IMR-90 (cell line): ENCODE measurements around the gene TCF7L2. TPM values are rescaled to one million over a fixed set of nuclear protein-coding genes. Genes with fewer than 3 reads are reported as not detected.
"Not testable (repeated sequence)": the region's sequence is repeated elsewhere in the genome, so short reads cannot be mapped to it uniquely, and the experiment has no call there.

ENCODE experiments used
- ATAC-seq: fragments of 200-7000 bp; cut with Tn5 transposase; 2 replicates; pipeline ENCODE4 v1.9.1; 2020; ENCODE audit warnings: low read depth, mild to moderate bottlenecking, moderate library complexity
- BruUV-seq: library from RNA; stranded (reverse); fragments of 400-500 nt; replicated peaks from 2 replicates; lab custom pipeline; 2021; lab: Mats Ljungman, UMichigan
- CTCF ChIA-PET: fragments of 300-600 bp; formaldehyde crosslinking; extraction: SDS; loops from one replicate; lab custom pipeline; 2021; ENCODE audit warnings: antibody characterized with exemption; lab: Yijun Ruan, JAX
- POLR2A ChIA-PET: fragments of 300-600 bp; sonication (Branson Sonifier 250); formaldehyde crosslinking; loops from one replicate; lab custom pipeline; 2022; ENCODE audit warnings: antibody characterized with exemption; ENCODE audit not compliant: unreplicated experiment; lab: Charles Lee
- DNase-seq: peaks from one replicate; pipeline ENCODE4 v3.0.0; 2013
- H2AFZ ChIP-seq: replicated peaks from 2 replicates; pipeline ENCODE3; 2013; ENCODE audit warnings: low read length, mild to moderate bottlenecking; ENCODE audit not compliant: poor library complexity
- H2AK5ac ChIP-seq: 2 replicates; pipeline ENCODE4 v1.6.1; 2013; ENCODE audit warnings: low read depth, low read length, inconsistent platforms
- H2AK9ac ChIP-seq: replicated peaks from 2 replicates; pipeline ENCODE3; 2013; ENCODE audit warnings: mild to moderate bottlenecking, low read depth, low read length, moderate library complexity; ENCODE audit not compliant: poor library complexity
- H2BK120ac ChIP-seq: 2 replicates; pipeline ENCODE4 v1.6.1; 2013; ENCODE audit warnings: low read depth, low read length, inconsistent platforms
- H2BK15ac ChIP-seq: 3 replicates; pipeline ENCODE4 v1.6.1; 2013; ENCODE audit warnings: low read depth, low read length, inconsistent platforms
- H2BK20ac ChIP-seq: 2 replicates; pipeline ENCODE4 v1.6.1; 2013; ENCODE audit warnings: low read depth, mild to moderate bottlenecking, inconsistent platforms, low read length, moderate library complexity
- H2BK5ac ChIP-seq: 2 replicates; pipeline ENCODE4 v1.6.1; 2013; ENCODE audit warnings: mild to moderate bottlenecking, low read depth, low read length, inconsistent platforms; ENCODE audit not compliant: poor library complexity, severe bottlenecking
- H3K14ac ChIP-seq: replicated peaks from 2 replicates; pipeline ENCODE4 v1.6.1; 2013; ENCODE audit warnings: low read depth, low read length, inconsistent platforms
- H3K18ac ChIP-seq: 2 replicates; pipeline ENCODE4 v1.6.1; 2013; ENCODE audit warnings: low read depth, low read length, control low read depth
- H3K23ac ChIP-seq: 2 replicates; pipeline ENCODE4 v1.6.1; 2013; ENCODE audit warnings: low read depth, low read length, inconsistent platforms
- H3K27ac ChIP-seq: 2 replicates; pipeline ENCODE4 v1.5.1; 2013; ENCODE audit warnings: mild to moderate bottlenecking, control low read depth, low read length; ENCODE audit not compliant: insufficient read depth
- H3K27me3 ChIP-seq: 2 replicates; pipeline ENCODE4 v1.6.1; 2013; ENCODE audit warnings: low read length; ENCODE audit not compliant: control insufficient read depth, insufficient read depth
- H3K36me3 ChIP-seq: 2 replicates; pipeline ENCODE4 v1.6.1; 2013; ENCODE audit warnings: low read length, mixed read lengths; ENCODE audit not compliant: control insufficient read depth, insufficient read depth
- H3K4ac ChIP-seq: 2 replicates; pipeline ENCODE4 v1.6.1; 2013; ENCODE audit warnings: low read depth, low read length, inconsistent platforms
- H3K4me1 ChIP-seq: 2 replicates; pipeline ENCODE4 v1.6.1; 2013; ENCODE audit warnings: low read length, mixed read lengths; ENCODE audit not compliant: control insufficient read depth, insufficient read depth
- H3K4me2 ChIP-seq: 2 replicates; pipeline ENCODE4 v1.6.1; 2013; ENCODE audit warnings: low read depth, mild to moderate bottlenecking, control low read depth, low read length, moderate library complexity
- H3K4me3 ChIP-seq: 2 replicates; pipeline ENCODE4 v1.5.1; 2013; ENCODE audit warnings: low read depth, mild to moderate bottlenecking, control low read depth, low read length, moderate library complexity; ENCODE audit not compliant: insufficient read depth
- H3K56ac ChIP-seq: 2 replicates; pipeline ENCODE4 v1.6.1; 2013; ENCODE audit warnings: low read length, inconsistent platforms; ENCODE audit not compliant: insufficient read depth; ENCODE audit errors: extremely low read depth
- H3K79me1 ChIP-seq, 2 experiments: 2 replicates each; pipeline ENCODE4 v1.6.1; 2013; ENCODE audit warnings: low read length in 2 of 2, inconsistent platforms in 1 of 2, low read depth in 1 of 2
- H3K9ac ChIP-seq: 2 replicates; pipeline ENCODE4 v1.6.1; 2013; ENCODE audit warnings: low read depth, low read length, control low read depth
- H3K9me1 ChIP-seq: 2 replicates; pipeline ENCODE4 v1.6.1; 2013; ENCODE audit warnings: low read length, inconsistent platforms; ENCODE audit not compliant: insufficient read depth
- H3K9me3 ChIP-seq: 2 replicates; pipeline ENCODE4 v1.6.1; 2013; ENCODE audit warnings: low read length; ENCODE audit not compliant: control insufficient read depth, insufficient read depth
- H4K20me1 ChIP-seq: 2 replicates; pipeline ENCODE4 v1.6.1; 2013; ENCODE audit warnings: low read length, inconsistent platforms; ENCODE audit not compliant: insufficient read depth
- H4K5ac ChIP-seq: 2 replicates; pipeline ENCODE4 v1.6.1; 2013; ENCODE audit warnings: mild to moderate bottlenecking, low read depth, low read length, control low read depth
- H4K8ac ChIP-seq, 2 experiments: 2 replicates each; pipeline ENCODE4 v1.6.1; 2013; ENCODE audit warnings: low read depth in 2 of 2, low read length in 2 of 2, control low read depth in 1 of 2, inconsistent platforms in 1 of 2
- H4K91ac ChIP-seq: 2 replicates; pipeline ENCODE4 v1.6.1; 2013; ENCODE audit warnings: low read depth, low read length, inconsistent platforms; ENCODE audit not compliant: insufficient read depth
- WGBS, 2 experiments: methylation state at CpG; one replicate each; pipeline versions ENCODE4 v1.1.5 to v1.1.7; 2013; ENCODE audit warnings: missing lambda C conversion rate in 2 of 2; ENCODE audit not compliant: insufficient read length in 1 of 2; ENCODE audit errors: extremely low coverage in 2 of 2; 5-methylcytosine and 5-hydroxymethylcytosine counted together
- dilution Hi-C: fragments of 300-500 bp; cut with HindIII; formaldehyde crosslinking; loops from one replicate; pipeline ENCODE4 v1.14.3; 2018; ENCODE audit warnings: low sequenced_read_pairs; ENCODE audit not compliant: unreplicated experiment
- in situ Hi-C: fragments of 300-500 bp; cut with MboI; formaldehyde crosslinking; loops from 3 replicates; pipeline ENCODE4 v1.14.3; 2019; ENCODE audit warnings: low sequenced_read_pairs, inconsistent platforms, mixed read lengths
- intact Hi-C: fragments of 100-400 bp; cut with micrococcal nuclease; formaldehyde crosslinking; loops from 2 replicates; pipeline ENCODE4 v1.10.0; 2022
- polyA plus RNA-seq, 3 experiments: library from polyadenylated mRNA; depleted of rRNA; stranded (reverse); fragments of >200 nt; gene quantifications; 2 replicates each; pipeline ENCODE4 v1.2.3, GENCODE V29; 2012; ENCODE audit warnings: low replicate concordance in 1 of 3
- total RNA-seq: library from RNA; depleted of rRNA; stranded (reverse); fragments of >200 nt; gene quantifications from 2 replicates; pipeline ENCODE4 v1.2.3, GENCODE V29; 2012

TCF7L2 gene
- total and polyA plus RNA-seq, 2 of the 4 experiments (the other 2 are of a cell fraction) = 1.3 to 12.2 TPM

DNA sequence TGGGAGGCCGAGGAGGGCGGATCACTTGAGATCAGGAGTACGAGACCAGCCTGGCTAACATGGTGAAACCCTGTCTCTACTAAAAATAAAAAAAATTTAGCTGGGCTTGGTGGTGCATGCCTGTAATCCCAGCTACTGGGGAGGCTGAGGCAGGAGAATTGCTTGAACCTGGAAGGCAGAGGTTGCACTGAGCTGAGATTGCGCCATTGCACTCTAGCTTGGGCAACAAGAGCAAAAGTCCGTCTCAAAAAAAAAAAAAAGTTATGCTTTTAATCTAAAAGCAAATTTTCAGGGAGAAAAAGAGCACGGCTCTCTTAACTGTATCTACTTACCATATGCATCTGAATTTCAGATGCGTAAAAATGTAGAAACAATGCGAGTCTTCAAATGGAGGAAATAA lies 116.1 kb downstream of the TCF7L2 start:
- H3K23ac ChIP-seq, H4K5ac ChIP-seq, H3K36me3 ChIP-seq, H2BK120ac ChIP-seq, H3K9me3 ChIP-seq, ATAC-seq, H3K27me3 ChIP-seq, H3K14ac ChIP-seq, H3K4me3 ChIP-seq, intact Hi-C loops, in situ Hi-C loops, dilution Hi-C loops, H2AFZ ChIP-seq, H3K4me2 ChIP-seq, H3K18ac ChIP-seq, H2BK5ac ChIP-seq, H3K9ac ChIP-seq, H4K91ac ChIP-seq, H4K20me1 ChIP-seq, H3K4ac ChIP-seq, H2BK20ac ChIP-seq, H2BK15ac ChIP-seq, H2AK9ac ChIP-seq, BruUV-seq, H2AK5ac ChIP-seq, POLR2A ChIA-PET, H4K8ac ChIP-seq, H3K56ac ChIP-seq, DNase-seq, H3K27ac ChIP-seq: not testable (repeated sequence)
- Histone ChIP-seq H3K79me1 (peaks cover 39 to 65% of the 10 kb centered on the region in 2 experiments), H3K9me1 (peaks cover 18% of the 10 kb centered on the region), H3K4me1 (peaks cover 11% of the 10 kb centered on the region)
- CTCF ChIA-PET = interaction anchor here (0.7 kb wide), 1 partner anchor 17 kb away, joined by 5 read pairs; no protein-coding TSS in a partner anchor
- no CpG with 5 or more reads among the region's 8 CpGs for WGBS, 2 experiments
